H9 (cell line): ENCODE measurements around the gene LBH. TPM values are rescaled to one million over a fixed set of nuclear protein-coding genes. Genes with fewer than 3 reads are reported as not detected.

Source experiments
- DNase-seq: peaks from one replicate; pipeline ENCODE4 v3.0.0-alpha.2; 2017
- H2AFZ ChIP-seq: one replicate; pipeline ENCODE4 v1.6.1; 2013; ENCODE audit warnings: mild to moderate bottlenecking, low read length, control low read depth, moderate library complexity
- H2AK5ac ChIP-seq: 2 replicates; pipeline ENCODE4 v1.6.1; 2013; ENCODE audit warnings: low read length, control low read depth, mixed read lengths; ENCODE audit not compliant: insufficient read length
- H2BK120ac ChIP-seq: one replicate; pipeline ENCODE4 v1.6.1; 2013; ENCODE audit warnings: low read depth, mild to moderate bottlenecking, low read length, control low read depth, inconsistent platforms; ENCODE audit not compliant: poor library complexity, severe bottlenecking
- H2BK12ac ChIP-seq: 2 replicates; pipeline ENCODE4 v1.6.1; 2013; ENCODE audit warnings: low read length, control low read depth, mixed read lengths, low read depth; ENCODE audit not compliant: insufficient read length
- H2BK15ac ChIP-seq: 2 replicates; pipeline ENCODE4 v1.6.1; 2013; ENCODE audit warnings: low read depth, low read length, control low read depth
- H2BK20ac ChIP-seq: one replicate; pipeline ENCODE4 v1.6.1; 2013; ENCODE audit warnings: low read depth, mild to moderate bottlenecking, low read length, control low read depth, inconsistent platforms; ENCODE audit not compliant: poor library complexity, severe bottlenecking
- H2BK5ac ChIP-seq: 2 replicates; pipeline ENCODE4 v1.6.1; 2013; ENCODE audit warnings: low read length, control low read depth, mixed read lengths; ENCODE audit not compliant: insufficient read length
- H3K14ac ChIP-seq: 2 replicates; pipeline ENCODE4 v1.6.1; 2013; ENCODE audit warnings: low read length, control low read depth; ENCODE audit not compliant: insufficient read depth
- H3K18ac ChIP-seq: 2 replicates; pipeline ENCODE4 v1.6.1; 2013; ENCODE audit warnings: low read depth, mild to moderate bottlenecking, mixed read lengths, low read length, control low read depth; ENCODE audit not compliant: insufficient read length
- H3K23ac ChIP-seq: 2 replicates; pipeline ENCODE4 v1.6.1; 2013; ENCODE audit warnings: low read length, control low read depth, mixed read lengths, low read depth; ENCODE audit not compliant: insufficient read length
- H3K23me2 ChIP-seq: 2 replicates; pipeline ENCODE4 v1.6.1; 2013; ENCODE audit warnings: low read depth, mild to moderate bottlenecking, mixed read lengths, low read length, control low read depth; ENCODE audit not compliant: insufficient read length, poor library complexity, severe bottlenecking
- H3K27ac ChIP-seq: 2 replicates; pipeline ENCODE4 v1.5.1; 2013; ENCODE audit warnings: low read length, control low read depth, mixed read lengths, low read depth; ENCODE audit not compliant: insufficient read length
- H3K27me3 ChIP-seq: 2 replicates; pipeline ENCODE4 v1.6.1; 2013; ENCODE audit warnings: low read length, control low read depth, inconsistent platforms; ENCODE audit not compliant: insufficient read depth
- H3K4ac ChIP-seq: 2 replicates; pipeline ENCODE4 v1.6.1; 2013; ENCODE audit warnings: low read depth, mild to moderate bottlenecking, control low read depth, inconsistent platforms, low read length, moderate library complexity
- H3K4me1 ChIP-seq: 2 replicates; pipeline ENCODE4 v1.6.1; 2013; ENCODE audit warnings: low read length, control low read depth, inconsistent platforms; ENCODE audit not compliant: insufficient read depth
- H3K4me2 ChIP-seq: 2 replicates; pipeline ENCODE4 v1.6.1; 2013; ENCODE audit warnings: low read length, control low read depth, mixed read lengths; ENCODE audit not compliant: insufficient read length, insufficient read depth
- H3K56ac ChIP-seq: 2 replicates; pipeline ENCODE4 v1.6.1; 2013; ENCODE audit warnings: low read depth, mild to moderate bottlenecking, mixed read lengths, low read length, control low read depth; ENCODE audit not compliant: insufficient read length
- H3K79me1 ChIP-seq: 2 replicates; pipeline ENCODE4 v1.6.1; 2013; ENCODE audit warnings: low read depth, mild to moderate bottlenecking, moderate library complexity, low read length, control low read depth, inconsistent platforms; ENCODE audit not compliant: insufficient read depth, poor library complexity, severe bottlenecking
- H3K79me2 ChIP-seq: 2 replicates; pipeline ENCODE4 v1.6.1; 2013; ENCODE audit warnings: low read length, control low read depth, inconsistent platforms; ENCODE audit not compliant: insufficient read depth
- H3K9ac ChIP-seq: 2 replicates; pipeline ENCODE4 v1.6.1; 2013; ENCODE audit warnings: low read length, control low read depth, mixed read lengths; ENCODE audit not compliant: insufficient read length; ENCODE audit errors: extremely low read depth
- H3K9me3 ChIP-seq: one replicate; pipeline ENCODE4 v1.6.1; 2013; ENCODE audit warnings: low read depth, low read length, inconsistent platforms; ENCODE audit not compliant: control insufficient read depth
- H3T11ph ChIP-seq: one replicate; pipeline ENCODE4 v1.6.1; 2013; ENCODE audit warnings: mild to moderate bottlenecking, low read length, control low read depth, inconsistent platforms
- H4K20me1 ChIP-seq: one replicate; pipeline ENCODE4 v1.6.1; 2013; ENCODE audit not compliant: control insufficient read depth, insufficient read length, insufficient read depth
- H4K5ac ChIP-seq: 2 replicates; pipeline ENCODE4 v1.6.1; 2013; ENCODE audit warnings: low read depth, mild to moderate bottlenecking, mixed read lengths, low read length, control low read depth; ENCODE audit not compliant: insufficient read length
- H4K8ac ChIP-seq: replicated peaks from 2 replicates; pipeline ENCODE4 v1.6.1; 2013; ENCODE audit warnings: low read length, control low read depth, mixed read lengths, low read depth; ENCODE audit not compliant: insufficient read length
- H4K91ac ChIP-seq: 2 replicates; pipeline ENCODE4 v1.6.1; 2013; ENCODE audit warnings: low read depth, mild to moderate bottlenecking, moderate library complexity, mixed read lengths, low read length, control low read depth; ENCODE audit not compliant: insufficient read length
- H3K27ac Mint-ChIP-seq, 3 experiments: 2 replicates in 2 of 3; 3 replicates in 1 of 3; pipeline ENCODE4 v1.8.0; 2020 to 2021; ENCODE audit warnings: mixed read lengths in 3 of 3, mild to moderate bottlenecking in 1 of 3, moderate library complexity in 1 of 3
- H3K27me3 Mint-ChIP-seq: 2 replicates; pipeline ENCODE4 v1.8.0; 2021; ENCODE audit warnings: low read depth, mild to moderate bottlenecking, moderate library complexity, mixed read lengths
- H3K36me3 Mint-ChIP-seq, 3 experiments: 2 replicates in 2 of 3; 3 replicates in 1 of 3; pipeline ENCODE4 v1.8.0; 2020 to 2021; ENCODE audit warnings: low read depth in 3 of 3, mixed read lengths in 3 of 3; ENCODE audit not compliant: insufficient read depth in 1 of 3
- H3K4me1 Mint-ChIP-seq, 2 experiments: 2 replicates each; pipeline ENCODE4 v1.8.0; 2020; ENCODE audit warnings: mixed read lengths in 2 of 2
- H3K4me3 Mint-ChIP-seq, 2 experiments: 2 replicates in 1 of 2; 3 replicates in 1 of 2; pipeline ENCODE4 v1.8.0; 2020 to 2021; ENCODE audit warnings: mild to moderate bottlenecking in 2 of 2, mixed read lengths in 2 of 2, moderate library complexity in 1 of 2
- H3K9me3 Mint-ChIP-seq, 2 experiments: 2 replicates in 1 of 2; 3 replicates in 1 of 2; pipeline ENCODE4 v1.8.0; 2020; ENCODE audit warnings: mild to moderate bottlenecking in 2 of 2, mixed read lengths in 2 of 2, moderate library complexity in 1 of 2
- WGBS: extraction: QIAGEN DNeasy Blood & Tissue Kit; methylation state at CpG from one replicate; pipeline ENCODE4 v1.1.7; 2013; ENCODE audit warnings: missing lambda C conversion rate, low lambda C conversion rate, mixed read lengths; ENCODE audit not compliant: insufficient read length; ENCODE audit errors: extremely low coverage; 5-methylcytosine and 5-hydroxymethylcytosine counted together
- total RNA-seq: library from RNA; stranded (reverse); gene quantifications from 2 replicates; pipeline ENCODE4 v1.2.1, GENCODE V29; 2021
- TF ChIP-seq, protein P1 (sequence below): fragments of 200-600 bp; sonication (generic); conservative IDR thresholded peaks from 3 replicates; pipeline ENCODE4 v1.8.0; 2021; ENCODE audit warnings: antibody characterized with exemption, mild to moderate bottlenecking

The LBH gene
- total RNA-seq, 1 experiment from 2014 or later, result 53.0 TPM

DNA sequence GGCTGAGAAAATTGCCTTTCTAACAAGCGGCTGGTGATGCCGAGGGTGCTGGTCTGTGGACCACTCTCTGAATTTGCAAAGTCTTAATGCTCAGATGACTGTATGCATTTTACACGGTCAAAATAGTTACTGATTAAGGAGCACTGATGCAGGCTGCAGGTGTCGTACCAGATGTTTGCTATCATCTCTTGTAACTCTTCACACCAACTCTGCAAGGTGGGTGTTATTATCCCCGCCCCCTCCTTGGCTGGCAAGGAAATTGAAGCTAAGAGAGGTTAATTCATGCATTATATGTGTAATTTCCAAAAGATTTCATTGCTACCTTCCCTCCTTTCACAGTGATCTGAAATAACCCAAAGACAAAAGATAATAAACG lies 13.0 kb upstream of the LBH start:
- no peaks in the 10 kb centered on the region for H3K27me3 ChIP-seq
- H3K79me2 ChIP-seq, result no peaks in the 10 kb centered on the region
- no peak overlapping the region for H3K56ac ChIP-seq
- no peak overlapping the region for H4K5ac ChIP-seq
- Mint-ChIP-seq H3K27ac (no peak overlapping the region), H3K9me3 (no peaks in the 10 kb centered on the region), H3K36me3 (no peaks in the 10 kb centered on the region), H3K4me3 (no peak overlapping the region), H3K27me3 (peaks cover 6% of the 10 kb centered on the region), H3K4me1 (peaks cover 17 to 19% of the 10 kb centered on the region in 2 experiments)
- H2BK12ac ChIP-seq, result no peak overlapping the region
- H2BK5ac ChIP-seq, result no peak overlapping the region
- no peak overlapping the region for H3T11ph ChIP-seq
- H2BK20ac ChIP-seq, result no peak overlapping the region
- no peak overlapping the region for H2BK15ac ChIP-seq
- H3K9me3 ChIP-seq, result no peaks in the 10 kb centered on the region
- TF ChIP-seq, protein P1, sequence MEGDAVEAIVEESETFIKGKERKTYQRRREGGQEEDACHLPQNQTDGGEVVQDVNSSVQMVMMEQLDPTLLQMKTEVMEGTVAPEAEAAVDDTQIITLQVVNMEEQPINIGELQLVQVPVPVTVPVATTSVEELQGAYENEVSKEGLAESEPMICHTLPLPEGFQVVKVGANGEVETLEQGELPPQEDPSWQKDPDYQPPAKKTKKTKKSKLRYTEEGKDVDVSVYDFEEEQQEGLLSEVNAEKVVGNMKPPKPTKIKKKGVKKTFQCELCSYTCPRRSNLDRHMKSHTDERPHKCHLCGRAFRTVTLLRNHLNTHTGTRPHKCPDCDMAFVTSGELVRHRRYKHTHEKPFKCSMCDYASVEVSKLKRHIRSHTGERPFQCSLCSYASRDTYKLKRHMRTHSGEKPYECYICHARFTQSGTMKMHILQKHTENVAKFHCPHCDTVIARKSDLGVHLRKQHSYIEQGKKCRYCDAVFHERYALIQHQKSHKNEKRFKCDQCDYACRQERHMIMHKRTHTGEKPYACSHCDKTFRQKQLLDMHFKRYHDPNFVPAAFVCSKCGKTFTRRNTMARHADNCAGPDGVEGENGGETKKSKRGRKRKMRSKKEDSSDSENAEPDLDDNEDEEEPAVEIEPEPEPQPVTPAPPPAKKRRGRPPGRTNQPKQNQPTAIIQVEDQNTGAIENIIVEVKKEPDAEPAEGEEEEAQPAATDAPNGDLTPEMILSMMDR, result no peak
- H3K23me2 ChIP-seq, result no peaks in the 10 kb centered on the region
- no peaks in the 10 kb centered on the region for H3K79me1 ChIP-seq
- H4K8ac ChIP-seq, result no peak overlapping the region
- no peak overlapping the region for H3K18ac ChIP-seq
- no peaks in the 10 kb centered on the region for H3K4me1 ChIP-seq
- no peak overlapping the region for H3K27ac ChIP-seq
- no peak overlapping the region for H3K9ac ChIP-seq
- no peak overlapping the region for H3K4me2 ChIP-seq
- H4K91ac ChIP-seq, result no peak overlapping the region
- H3K4ac ChIP-seq, result no peak overlapping the region
- no CpG with 5 or more reads among the region's 6 CpGs for whole genome bisulfite sequencing
- H2AK5ac ChIP-seq, result no peak overlapping the region
- no peak overlapping the region for H3K23ac ChIP-seq
- H3K14ac ChIP-seq, result no peak overlapping the region
- H2BK120ac ChIP-seq, result no peak overlapping the region
- H4K20me1 ChIP-seq, result no peaks in the 10 kb centered on the region
- H2AFZ ChIP-seq, result no peak overlapping the region
- no peak for DNase-seq
